HTERT RPE-1 (cell line): ENCODE results near the gene DAD1.
"Not testable (repeated sequence)": the region's sequence is repeated elsewhere in the genome, so short reads cannot be mapped to it uniquely, and the experiment has no call there.

Experiments used
- in situ Hi-C: fragments of 300-500 bp; cut with MboI; formaldehyde crosslinking; loops from 4 replicates; pipeline ENCODE4 v1.14.3; 2020; ENCODE audit warnings: low sequenced_read_pairs

Gene DAD1

DNA sequence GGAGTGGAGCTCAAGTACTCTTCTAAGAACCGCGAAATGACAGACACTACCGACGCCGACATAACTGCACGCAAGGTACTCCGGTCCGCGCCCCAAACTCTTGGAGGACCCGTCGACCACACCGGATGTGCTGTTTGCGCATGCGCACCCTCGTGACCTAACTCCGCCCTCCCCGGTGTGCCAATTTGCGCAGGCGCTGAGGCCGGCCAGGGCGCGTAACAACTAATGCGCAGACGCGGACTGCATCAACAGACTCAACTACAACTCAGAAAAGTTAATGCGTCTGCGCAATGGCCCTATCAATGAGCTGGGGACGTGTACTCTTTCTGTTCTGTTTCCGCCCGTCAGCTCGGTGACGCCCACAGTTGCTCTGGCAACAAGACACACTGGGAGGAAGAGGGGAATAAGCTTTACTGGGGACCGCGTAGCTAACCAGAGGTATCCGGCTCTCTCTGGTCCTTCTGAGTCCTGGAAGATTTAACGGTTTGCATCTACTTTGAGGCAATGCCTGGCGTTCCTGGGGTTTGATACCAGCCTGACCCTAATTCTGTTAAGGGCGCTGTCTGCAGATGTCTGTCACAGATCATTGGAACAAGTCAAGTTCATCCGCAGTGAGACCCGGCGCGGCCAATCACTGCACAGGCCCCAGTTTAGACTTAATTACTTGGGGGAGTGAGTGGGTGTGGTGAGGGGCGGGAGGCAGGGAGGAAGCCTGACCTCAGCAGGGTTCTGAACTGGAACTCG lies at the start of gene DAD1:
DAD1 (minus strand) TSS at position 129 of the 744 bp plus-strand sequence; CDS start at position 62, 67 bp downstream.
- in situ Hi-C loops = no loop called here

DNA sequence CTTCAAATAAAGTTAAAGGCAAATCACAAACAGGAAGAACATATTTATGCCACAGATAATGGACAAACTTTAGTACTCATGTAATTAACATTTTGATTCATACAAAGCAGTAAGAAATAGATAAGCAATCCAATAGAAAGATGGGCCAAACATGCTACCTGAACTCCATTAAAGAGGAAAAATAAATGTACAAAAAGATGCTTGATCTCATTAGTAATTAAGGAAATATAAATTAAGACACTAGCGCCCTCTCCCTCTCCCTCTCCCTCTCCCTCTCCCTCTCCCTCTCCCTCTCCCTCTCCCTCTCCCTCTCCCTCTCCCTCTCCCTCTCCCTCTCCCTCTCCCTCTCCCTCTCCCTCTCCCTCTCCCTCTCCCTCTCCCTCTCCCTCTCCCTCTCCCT lies 47.0 kb upstream of the DAD1 start:
- in situ Hi-C loops = not testable (repeated sequence)

DNA sequence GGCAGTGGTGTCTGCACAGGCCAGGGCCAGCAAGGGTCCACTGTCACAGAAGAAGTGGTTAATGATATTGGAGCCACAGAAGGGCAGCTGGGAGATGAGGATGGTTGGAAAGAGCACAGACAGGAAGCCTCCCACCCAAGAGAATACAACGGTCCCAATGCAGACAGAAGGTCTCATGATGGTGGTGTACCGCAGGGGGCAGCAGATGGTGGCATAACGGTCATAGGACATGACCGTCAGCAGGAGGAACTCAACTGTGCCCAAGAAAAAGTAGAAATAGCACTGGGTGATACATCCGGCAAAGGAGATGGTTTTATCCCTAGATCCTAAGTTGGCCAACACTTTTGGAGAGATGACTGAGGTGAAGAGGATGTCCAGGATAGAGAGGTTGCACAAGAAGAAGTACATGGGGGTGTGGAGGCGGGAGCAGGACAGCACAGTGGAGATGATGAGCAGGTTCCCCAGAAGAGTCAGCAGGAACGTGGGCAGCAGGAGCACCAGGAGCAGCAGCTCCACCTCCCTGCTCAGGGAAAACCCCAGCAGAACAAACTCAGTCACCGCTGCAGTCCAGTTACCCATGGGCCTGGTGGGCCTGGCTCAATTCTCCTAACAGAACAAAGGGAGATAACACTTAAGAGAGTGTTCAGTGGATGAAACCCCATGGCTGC lies 45.3 kb upstream of the DAD1 start:
- in situ Hi-C loops = no loop called here

DNA sequence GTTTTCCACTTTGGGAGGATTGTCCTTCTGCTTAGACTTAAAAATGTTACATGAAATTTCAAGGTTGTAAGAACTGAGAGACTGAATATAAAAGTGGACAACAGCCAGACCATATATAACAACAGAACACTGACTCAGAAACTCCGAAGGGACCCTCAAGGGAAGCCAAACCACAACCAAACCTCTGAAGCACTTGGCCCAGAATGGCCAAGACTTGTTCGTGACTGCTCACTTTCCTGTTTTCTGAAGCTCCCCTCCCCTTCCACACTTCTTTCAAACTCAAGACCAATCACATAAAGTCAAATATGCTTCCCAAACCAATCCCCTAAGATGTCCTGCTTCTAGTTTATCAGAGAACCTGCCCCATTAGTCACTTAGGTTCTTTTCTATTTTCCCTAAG lies 41.5 kb upstream of the DAD1 start:
- in situ Hi-C loops = no loop called here

DNA sequence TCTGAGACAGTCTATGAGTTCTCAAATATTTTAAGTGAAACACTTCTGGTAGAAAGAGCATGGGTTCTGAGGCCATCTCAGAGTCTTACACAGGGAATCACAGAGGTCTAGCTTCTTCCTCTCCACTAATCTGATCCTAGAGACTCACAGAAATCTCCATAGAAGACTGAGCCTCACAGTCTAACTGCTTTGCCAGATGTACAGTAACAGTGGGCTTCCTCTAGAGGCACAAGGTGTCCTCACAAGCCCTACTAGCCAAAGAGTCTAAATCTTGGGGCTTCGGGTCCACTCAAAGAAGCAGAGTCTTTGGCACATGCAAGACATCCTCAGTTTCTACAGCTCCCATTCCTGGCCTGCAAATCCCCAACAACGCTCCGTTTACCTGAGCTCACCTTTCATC lies 41.0 kb upstream of the DAD1 start:
- in situ Hi-C loops = no loop called here

DNA sequence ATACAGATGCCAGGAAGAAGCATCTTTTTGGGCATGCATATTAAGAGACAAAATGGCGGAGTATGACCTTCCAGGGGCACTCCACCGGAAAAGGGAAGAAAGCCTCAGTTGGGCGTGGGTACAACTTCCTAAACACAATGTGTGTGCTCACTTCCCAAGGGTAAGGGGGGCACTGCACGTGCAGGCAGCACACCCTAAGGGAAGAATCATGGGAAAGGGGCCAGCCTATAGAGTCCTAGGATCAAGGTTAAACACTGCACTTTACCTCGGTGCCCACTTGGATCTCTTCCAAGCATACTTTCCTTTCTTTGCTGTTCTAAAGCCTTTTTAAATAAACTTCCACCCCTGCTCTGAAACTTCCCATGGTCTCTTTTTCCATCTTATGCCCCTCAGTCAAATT lies 40.3 kb upstream of the DAD1 start:
- in situ Hi-C loops = no loop called here

DNA sequence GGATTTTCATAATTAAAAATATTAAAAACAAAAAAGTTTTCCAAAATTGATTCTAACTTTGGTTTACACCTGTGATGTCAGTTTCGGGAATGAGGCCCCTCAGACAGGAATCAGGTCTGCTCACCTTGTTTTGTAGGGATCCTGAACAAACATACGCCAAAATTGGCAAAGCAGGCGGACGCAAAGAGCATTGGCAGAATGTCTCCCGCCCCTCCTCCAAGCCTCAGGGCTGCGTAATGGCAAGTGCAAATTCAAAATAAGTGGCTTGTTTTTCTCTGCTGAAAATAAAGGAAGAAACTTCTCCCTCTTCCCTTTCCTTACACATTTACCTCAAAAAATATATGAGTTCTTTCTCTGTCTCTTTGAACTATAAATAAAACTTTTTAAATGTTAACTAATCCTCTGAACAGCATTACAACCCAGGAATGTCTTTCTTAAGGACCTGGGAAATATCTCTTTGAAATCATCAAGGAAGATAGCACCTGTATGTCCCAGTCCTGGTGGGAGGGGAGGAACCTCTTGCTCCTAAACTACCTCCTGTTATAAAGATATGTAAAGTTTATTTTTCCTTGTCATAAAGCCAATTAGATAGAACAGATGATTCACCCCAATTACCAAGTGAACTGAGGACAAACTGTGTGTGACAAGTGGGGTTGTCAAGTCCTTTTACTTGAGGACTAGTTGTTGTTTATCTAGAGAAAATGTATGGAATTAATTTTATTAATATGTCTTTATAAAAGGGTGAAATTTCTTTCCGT lies 38.7 kb upstream of the DAD1 start:
- in situ Hi-C loops = no loop called here

DNA sequence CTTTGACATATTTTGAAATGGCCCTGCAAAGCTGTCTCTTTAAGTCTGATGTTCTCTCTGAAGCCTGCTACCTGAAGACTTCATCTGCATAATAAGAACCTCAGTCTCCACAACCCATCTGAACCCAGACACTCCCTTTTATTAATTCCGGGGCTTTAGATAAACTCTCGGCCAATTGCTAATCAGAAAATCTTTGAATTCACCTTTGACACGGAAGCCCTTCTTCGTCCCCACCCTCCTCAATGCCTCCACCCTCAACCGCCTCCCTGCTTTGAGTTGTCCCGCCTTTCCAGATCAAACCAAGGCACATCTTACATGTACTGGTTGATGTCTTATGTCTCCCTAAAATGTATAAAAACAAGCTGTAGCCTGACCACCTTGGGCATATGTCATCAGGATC lies 37.6 kb upstream of the DAD1 start:
- in situ Hi-C loops = no loop called here

DNA sequence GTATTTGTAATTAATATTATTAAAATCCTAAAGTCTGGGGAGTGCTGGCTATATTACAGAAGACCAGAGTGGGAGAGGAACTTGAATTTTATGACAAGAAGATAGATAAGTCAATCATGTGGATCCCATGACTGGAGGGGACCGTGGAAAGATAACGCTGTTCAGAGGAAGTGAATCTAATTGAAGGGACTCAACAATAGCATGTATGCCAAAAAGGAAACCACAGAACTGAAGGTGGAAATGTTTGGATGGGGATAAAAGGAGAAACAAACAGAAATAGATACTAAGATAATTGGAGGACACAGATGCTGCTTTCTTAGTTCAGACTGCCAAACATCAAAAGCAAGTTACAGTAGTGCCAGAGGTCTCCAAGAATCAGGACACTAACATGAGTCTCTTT lies 34.0 kb upstream of the DAD1 start:
- in situ Hi-C loops = no loop called here

DNA sequence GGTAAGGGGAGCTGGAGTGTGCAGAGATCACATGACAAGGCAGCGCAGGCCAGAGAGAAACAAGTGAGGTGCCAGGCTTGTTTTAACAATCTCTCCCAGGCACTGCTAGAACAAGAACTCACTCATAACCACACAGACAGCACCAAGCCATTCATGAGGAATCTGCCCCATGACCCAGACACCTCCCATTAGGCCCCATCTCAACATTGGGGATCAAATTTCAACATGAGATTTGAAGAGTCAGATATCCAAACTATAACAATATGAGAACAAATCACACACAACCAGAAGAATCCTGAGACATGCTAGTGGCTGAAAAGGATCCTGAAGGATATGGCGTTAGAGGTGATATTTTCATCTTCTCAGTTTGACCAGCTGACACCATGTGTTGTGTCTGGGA lies 33.2 kb upstream of the DAD1 start:
- in situ Hi-C loops = no loop called here

DNA sequence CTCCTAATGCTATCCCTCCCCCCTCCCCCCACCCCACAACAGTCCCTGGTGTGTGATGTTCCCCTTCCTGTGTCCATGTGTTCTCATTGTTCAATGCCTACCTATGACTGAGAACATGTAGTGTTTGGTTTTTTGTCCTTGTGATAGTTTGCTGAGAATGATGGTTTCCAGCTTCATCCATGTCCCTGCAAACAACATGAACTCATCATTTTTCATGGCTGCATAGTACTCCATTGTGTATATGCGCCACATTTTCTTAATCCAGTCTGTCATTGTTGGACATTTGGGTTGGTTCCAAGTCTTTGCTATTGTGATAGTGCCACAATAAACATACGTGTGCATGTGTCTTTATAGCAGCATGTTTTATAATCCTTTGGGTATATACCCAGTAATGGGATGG lies 26.7 kb upstream of the DAD1 start:
- in situ Hi-C loops = not testable (repeated sequence)

DNA sequence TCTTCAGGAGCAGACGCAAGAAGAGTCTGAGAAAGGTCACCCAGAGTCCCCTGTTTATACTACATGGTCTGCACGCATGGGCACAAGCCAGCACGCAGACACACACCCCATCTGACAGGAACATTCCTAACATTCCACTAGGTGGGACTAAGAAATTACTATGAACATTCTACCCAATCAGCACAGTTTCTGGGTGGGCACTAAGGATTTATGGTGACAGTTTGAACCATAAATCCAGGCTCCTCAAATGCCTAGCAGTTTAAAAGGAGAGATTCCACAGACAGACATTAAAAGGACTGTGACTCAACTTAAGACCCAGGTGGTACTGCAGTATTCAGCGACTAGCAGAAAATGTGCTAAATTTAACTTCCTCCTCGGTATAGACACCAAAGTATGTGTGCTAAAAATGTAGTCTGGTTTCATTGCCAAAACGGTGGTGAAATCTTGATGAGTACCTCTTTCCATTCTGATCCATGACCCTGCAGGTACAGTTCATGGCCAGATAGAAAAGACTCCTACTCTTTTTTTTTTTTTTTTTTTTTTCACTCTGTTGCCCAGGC lies 25.3 kb upstream of the DAD1 start:
- in situ Hi-C loops = no loop called here

DNA sequence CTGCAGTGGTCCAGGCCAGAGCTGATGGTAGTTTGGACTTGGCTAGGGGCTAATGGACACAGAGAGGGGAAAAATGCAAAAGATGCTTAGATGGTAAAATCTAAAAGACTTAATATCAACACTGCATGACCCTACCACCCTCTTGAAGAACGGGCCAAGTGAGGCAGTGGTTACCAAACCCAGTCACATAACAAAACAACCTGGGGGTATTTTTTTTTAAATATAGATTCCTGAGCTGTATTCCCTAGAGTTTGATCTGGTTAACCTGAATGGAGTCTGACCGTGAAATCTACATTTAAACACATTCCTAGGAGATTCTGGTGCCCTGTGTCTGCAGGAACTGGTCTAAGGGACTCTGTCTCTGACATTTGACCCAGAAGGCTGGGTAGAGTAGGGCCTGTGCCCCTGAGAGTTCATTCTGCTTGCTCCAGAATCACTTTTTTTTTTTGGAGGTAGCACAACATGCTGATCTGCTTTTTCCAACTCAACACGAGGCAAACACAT lies 24.8 kb upstream of the DAD1 start:
- in situ Hi-C loops = no loop called here

DNA sequence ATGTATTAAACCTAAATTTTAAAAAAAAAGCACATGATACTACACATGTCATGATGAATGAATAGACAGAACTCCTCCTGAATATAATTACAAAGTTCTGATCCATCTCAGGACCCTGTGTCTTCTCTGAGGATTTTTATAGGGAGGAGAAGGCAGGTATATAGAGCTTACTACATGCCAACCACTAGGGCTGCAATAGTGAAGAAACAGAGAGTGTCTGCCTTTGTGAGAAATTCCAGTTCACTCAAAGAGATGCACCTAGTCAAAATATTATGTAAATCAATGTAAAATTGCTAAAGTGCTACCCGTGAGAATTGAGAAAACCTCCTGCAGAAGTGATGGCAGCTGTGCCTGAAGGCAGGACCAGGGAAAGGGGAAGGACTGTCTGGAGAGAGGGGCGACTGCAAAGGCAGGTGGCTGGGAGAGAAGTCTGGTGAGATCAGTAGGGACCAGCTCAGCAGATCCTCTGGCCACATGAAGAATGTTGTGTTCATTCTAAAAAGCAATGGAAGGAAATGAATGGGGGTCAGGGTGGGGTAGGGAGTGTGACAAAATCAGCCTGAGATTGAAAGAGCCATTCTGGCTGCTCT lies 24.2 kb upstream of the DAD1 start:
- in situ Hi-C loops = no loop called here

DNA sequence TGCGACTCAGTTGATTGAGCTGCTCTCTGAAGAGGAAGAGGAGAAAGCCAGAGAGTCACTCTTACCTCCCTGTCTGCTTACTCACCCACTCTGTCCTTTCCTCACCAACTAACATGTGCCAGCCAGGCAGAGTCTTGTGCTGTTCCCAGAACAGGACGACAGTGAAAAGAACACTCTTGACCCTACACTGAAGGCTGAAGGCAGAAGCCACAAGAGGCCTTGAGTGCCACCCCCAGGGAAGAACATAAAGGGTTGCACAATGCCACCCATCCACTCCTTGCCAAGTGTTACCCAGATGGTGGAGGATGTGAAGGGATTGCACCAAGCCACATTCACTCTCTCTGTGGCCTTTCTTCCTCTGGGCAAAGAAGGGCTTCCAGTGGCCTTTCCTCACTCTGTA lies 21.9 kb upstream of the DAD1 start:
- in situ Hi-C loops = no loop called here

DNA sequence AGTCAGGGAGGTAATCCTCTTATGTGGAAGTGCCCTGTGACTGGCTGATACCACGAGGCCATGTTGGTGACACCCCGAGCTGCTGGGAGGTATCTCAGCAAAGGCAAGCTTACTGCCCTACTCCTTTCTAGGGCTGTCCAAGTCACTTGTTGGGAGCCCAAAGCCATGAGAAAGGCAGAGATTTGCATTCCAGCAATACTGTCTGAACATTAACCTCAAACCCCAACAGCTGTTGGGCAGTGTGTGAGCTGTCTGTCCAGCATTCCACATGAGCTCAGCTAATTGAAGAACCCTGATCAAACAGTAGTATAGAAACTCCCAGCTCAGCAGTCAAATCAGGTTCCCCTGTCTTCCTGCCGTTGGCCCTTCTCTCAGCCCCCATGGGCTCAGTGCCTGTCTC lies 18.3 kb upstream of the DAD1 start:
- in situ Hi-C loops = no loop called here

DNA sequence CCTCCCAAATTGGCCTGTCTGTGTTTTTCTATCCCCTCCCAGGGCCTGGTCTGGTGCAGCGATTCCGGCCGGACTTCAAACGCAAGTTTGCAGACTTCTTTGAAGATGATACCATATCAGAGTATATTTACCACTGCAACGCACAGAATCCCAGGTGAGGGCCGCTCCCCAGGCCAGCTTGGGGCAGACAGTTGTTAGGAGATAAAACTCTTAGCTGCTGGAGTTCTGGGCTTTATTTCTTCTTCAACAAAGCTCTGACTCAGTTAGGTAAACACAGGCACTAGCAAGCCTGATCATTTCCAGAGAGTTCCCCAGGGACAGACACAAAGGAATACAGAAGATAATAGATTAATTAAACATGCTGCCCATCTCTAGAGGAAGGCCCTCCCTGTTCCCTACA lies 17.4 kb upstream of the DAD1 start:
- in situ Hi-C loops = no loop called here

DNA sequence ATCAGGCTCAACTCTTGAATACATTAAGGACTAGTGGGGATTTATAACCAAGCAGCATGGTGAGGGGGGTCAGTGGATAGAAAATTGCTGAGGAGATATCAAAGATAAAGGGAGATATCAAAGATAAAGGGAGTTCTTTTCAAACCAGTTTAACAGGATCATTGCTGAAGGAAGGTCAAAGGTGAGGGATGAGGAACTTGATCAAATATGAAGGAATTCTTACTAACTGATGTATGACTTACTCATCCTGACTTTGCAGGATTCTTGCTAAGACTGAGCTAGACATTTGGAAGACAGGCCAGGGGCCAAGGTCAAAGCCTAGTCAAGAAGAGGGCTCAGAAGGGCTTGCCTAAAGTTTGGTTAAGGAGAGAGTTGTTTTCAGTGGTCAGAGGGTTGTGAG lies 13.8 kb upstream of the DAD1 start:
- in situ Hi-C loops = no loop called here

DNA sequence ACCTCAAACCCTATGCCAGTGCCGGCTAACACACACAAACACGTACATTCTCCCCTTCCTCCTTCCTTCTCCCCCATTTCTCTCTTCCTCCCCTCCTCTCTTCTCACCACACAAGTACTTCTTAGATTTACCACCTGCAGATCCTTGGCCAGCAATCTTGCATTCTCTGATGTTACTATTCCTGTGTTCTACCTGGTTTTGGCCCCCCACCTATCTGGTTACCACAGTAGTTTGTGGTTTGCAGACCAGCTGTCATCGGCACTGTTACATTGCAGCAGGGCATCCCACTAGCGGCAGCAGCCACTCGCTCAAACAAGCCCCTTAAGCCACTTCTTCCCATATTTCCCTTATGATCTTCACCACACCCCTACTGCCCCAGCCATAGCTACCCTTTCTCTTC lies 13.0 kb upstream of the DAD1 start:
- in situ Hi-C loops = no loop called here

DNA sequence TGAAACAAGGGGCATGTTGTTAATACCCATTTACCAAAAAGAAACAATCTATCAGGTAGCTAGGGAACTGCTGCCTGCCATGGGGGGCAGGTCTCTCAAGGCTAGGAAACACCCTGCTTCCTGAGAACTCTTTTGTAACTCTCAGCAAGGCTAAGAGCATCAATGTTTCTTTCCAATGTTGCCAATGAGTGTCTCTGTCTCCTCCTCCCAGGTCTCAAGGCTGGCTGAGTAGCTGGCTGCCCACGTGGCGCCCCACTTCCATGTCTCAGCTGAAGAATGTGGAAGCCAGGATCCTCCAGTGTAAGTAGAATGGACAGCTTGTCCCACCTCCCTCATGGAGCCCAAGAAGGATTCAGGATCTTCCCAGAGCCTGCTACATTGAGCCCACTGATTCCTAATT lies 12.4 kb upstream of the DAD1 start:
- in situ Hi-C loops = no loop called here

DNA sequence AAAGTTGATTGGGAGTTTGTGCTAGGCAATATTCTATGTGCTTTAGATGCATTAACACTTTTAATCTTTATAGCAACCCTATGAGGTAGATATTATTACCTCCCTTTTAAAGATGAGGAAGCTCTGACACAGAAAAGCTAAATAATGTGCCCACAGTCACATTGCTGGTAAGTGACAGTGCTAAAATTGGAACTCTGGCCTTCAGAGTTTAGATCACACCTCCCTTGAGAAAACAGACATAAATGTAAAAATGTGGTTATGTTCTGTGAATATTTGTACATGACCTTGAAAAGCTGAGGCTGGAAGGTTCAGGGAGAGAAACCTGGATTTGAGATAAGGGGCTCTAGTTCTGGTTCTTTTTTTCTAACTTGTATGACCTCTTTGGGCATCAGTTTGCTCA lies 11.0 kb upstream of the DAD1 start:
- in situ Hi-C loops = no loop called here
